HEK293 (cell line): ENCODE data around the gene PLEKHM2.
"Not testable (repeated sequence)": the region's sequence is repeated elsewhere in the genome, so short reads cannot be mapped to it uniquely, and the experiment has no call there.

ENCODE experiments used
- CTCF ChIP-seq: fragments of 450-650 bp; formaldehyde crosslinking; IDR thresholded peaks from 2 replicates; pipeline ENCODE4 v1.5.1; 2016; ENCODE audit warnings: missing biosample characterization, missing genetic modification characterization
- HOXD13 ChIP-seq: sonication (generic); formaldehyde crosslinking; IDR thresholded peaks from 2 replicates; pipeline ENCODE4 v1.8.0; 2022; ENCODE audit warnings: missing genetic modification reagents, borderline replicate concordance
- PRDM1 ChIP-seq: fragments of 450-650 bp; formaldehyde crosslinking; IDR thresholded peaks from 2 replicates; pipeline ENCODE4; 2016; ENCODE audit warnings: missing biosample characterization, missing genetic modification characterization
- REST ChIP-seq: fragments of 450-650 bp; formaldehyde crosslinking; IDR thresholded peaks from 2 replicates; pipeline ENCODE4 v1.5.1; 2016; ENCODE audit warnings: missing biosample characterization, missing genetic modification characterization
- ZNF239 ChIP-seq: fragments of 450-650 bp; formaldehyde crosslinking; IDR thresholded peaks from 2 replicates; pipeline ENCODE4 v1.5.1; 2016; ENCODE audit warnings: missing biosample characterization, missing genetic modification characterization
- ZNF341 ChIP-seq: fragments of 450-650 bp; formaldehyde crosslinking; IDR thresholded peaks from 2 replicates; pipeline ENCODE4; 2016; ENCODE audit warnings: low read depth, missing biosample characterization, missing genetic modification characterization
- ZNF350 ChIP-seq: fragments of 450-650 bp; formaldehyde crosslinking; IDR thresholded peaks from 2 replicates; pipeline ENCODE4 v1.5.0; 2017; ENCODE audit warnings: missing biosample characterization, mild to moderate bottlenecking, missing genetic modification characterization
- ZNF366 ChIP-seq: fragments of 450-650 bp; formaldehyde crosslinking; conservative IDR thresholded peaks from 2 replicates; pipeline ENCODE4 v1.5.1; 2016; ENCODE audit warnings: missing biosample characterization, missing genetic modification characterization
- ZNF561 ChIP-seq: fragments of 450-650 bp; IDR thresholded peaks from 2 replicates; pipeline ENCODE4 v1.5.1; 2018; ENCODE audit warnings: missing biosample characterization, missing genetic modification characterization, borderline replicate concordance
- ZNF580 ChIP-seq: fragments of 450-650 bp; formaldehyde crosslinking; IDR thresholded peaks from 2 replicates; pipeline ENCODE4 v1.5.1; 2016; ENCODE audit warnings: missing biosample characterization, missing genetic modification characterization

GRCh38 chr1:15652130-15652529 is 32.0 kb upstream of the PLEKHM2 start:
- not testable (repeated sequence) for TF ChIP-seq CTCF (tag by site-specific recombination); ZNF580 (tag by site-specific recombination); ZNF239 (tag by site-specific recombination); ZNF561 (tag by site-specific recombination); ZNF350 (tag by site-specific recombination); ZNF366; PRDM1 (tag by site-specific recombination); HOXD13 (CRISPR knock-in tag); REST (tag by site-specific recombination); ZNF341 (tag by site-specific recombination)
